HG03196 (cell line): ENCODE data around the gene CFAP100.
A peak's percentile ranks its signal among the peaks of the same experiment; 100 is the strongest.

Experiments used
- ATAC-seq: cut with Tn5 transposase; IDR thresholded peaks from one replicate; pipeline ENCODE4 v1.9.1; 2021; ENCODE audit not compliant: unreplicated experiment

CFAP100 gene

DNA sequence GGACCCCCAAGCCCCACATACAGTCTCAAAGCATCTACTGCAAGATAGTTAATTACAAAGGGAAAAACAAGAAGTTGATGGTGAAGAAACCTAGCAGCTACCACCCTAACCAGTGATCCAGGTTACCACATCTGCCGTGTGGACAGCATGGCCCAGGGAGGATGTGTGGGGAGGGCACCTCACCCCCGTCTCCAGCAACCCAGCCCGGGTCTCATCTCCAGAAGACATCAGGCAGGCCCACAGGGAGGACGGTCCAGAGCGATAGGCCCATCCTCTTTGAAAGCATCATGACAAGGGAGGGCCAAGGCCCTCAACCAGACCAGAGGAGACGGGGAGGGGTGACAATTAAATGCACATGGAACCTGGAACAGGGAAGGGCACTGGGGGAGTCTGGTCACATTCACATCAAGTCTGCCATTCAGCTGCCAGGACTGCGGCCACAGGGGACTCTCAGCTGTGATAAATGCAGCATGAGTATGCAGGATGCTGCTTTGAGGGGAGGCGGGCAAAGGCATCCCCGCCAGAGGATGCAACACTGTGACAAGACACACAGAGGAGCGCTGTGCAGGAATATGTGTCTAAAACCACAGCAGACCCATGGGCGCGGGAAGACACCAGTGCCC is 62.2 kb downstream of the CFAP100 start:
- no peak for ATAC-seq

DNA sequence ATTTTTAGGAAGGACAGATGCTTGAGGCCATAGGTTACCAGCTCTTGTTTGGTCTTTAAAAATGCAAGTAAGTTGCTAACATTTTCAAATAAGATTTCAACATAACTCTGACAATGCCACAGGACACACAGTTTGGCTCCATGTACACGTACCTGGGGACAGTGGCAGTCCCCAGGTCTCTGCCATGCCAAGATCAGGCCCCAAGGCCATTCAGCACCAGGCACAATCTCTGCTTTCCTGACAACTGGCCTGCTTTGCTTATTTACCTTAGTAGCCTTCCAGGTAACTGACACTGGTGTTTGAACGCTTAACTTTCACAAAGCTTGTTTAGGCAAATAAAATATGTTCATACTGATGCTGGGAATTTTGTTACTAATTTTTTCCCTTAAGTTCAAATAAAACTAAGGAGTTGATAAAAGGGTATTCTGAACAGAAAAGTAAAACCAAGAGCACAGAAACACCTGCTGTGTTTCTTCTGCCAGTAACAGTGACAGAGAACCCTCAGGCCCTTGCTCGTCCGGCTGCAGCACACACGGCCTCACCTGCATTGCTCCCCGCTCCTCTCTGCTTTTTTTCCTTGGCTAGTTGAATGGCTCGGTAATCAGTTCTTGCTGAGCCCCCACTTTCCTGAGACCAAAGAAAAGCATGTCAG is 64.5 kb downstream of the CFAP100 start:
- no peak for ATAC-seq

DNA sequence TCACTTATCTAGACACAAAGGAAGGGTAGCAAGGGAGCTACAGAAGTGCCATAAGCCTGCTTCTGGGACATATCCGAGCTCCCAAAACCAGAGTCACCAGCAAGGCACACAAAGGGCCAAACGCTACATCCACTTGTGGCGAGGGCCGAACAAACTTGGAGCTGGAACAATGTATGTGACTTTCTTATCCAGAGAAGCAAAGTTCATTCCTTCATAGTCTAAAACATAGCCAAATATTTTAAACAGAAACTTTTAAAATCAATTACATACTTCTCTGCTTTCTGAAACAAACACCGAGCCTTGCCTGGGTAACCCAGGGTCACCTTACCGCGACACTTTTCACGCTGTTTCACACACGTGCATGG is 65.0 kb downstream of the CFAP100 start:
- ATAC-seq: no peak

DNA sequence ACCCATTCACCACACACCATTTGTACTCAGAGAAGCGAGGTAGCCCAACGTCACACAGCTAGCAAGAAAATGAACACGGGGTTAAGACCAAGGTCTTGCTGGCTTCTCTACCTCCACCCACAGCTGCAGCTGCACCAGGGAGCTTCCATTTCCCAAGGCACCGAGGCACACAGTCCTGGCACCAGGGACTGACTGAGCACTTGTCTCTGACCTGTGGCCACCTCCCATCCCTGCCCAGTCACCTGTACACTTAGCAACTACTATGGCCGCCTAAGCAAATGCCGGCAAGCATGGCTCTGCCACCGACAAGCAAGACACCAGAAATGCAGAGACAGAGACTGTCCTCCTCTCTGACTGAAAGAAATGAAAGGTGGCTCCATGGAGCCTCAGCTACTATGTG is 65.7 kb downstream of the CFAP100 start:
- no peak for ATAC-seq

DNA sequence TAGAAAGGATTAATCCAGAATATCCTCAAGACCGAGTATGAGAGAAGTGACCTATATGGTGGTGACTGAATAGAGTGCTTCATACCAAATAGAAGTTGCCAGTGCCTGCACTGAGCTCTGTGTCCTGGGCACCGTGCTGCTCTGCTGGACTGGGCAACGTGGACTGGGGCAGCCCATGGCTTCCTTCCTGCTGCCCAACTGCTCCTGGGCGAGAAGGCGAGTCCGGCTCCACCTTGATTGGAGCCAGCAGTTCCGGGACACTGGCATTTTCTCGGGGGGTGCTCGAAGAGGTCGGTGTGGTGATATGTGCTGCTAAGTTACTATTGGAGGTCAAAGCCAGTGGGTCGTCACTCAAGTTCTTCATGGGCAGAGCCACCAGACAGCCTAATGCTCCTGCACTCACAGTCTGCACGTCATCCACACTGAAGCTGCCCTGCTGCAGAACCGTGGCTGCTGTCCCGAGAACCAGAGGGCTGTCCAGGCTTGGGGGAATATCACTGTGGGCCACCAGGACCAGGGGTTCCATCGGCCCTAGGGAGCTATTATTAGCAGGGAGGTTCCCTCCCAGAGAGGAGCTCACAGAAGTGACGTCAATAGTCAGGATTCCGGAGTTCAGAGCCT is 66.9 kb downstream of the CFAP100 start:
- no peak for ATAC-seq

DNA sequence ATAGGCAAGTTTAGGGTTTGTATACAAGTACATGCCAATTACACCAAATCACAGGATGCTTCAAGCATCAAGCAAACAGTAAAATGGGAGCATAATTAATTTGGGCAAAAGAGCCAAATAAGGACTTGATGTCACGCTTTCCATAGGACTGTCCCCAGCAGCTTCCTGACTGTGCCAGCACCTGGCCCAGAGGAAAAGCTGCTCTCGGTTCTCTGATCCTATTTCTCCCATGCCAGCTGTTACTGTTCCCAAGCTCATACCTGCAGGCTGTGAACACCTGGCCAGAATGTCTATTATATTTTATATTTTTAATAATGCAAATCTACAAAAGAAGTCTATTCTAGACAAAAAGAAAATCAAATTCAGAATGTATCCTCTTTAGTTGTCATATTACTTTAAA is 68.8 kb downstream of the CFAP100 start:
- no peak for ATAC-seq

DNA sequence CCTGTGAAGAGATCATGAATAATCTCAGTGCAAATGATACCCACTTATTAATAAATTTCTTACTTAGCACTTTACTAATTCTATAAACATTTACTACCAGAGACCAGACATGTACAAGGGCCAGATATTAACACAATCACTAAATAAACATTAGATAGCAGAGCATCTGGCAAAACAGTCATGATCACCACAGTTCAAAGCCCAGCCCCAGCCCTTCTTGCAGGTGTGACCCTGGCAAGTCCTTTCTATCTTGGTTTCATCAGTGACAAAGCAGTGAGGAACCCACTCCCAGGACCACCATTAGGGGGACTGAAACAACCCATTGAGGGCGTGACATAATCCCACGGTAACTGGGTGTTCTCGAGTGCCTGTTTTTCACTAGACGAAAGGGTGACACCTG is 69.4 kb downstream of the CFAP100 start:
- ATAC-seq: no peak

DNA sequence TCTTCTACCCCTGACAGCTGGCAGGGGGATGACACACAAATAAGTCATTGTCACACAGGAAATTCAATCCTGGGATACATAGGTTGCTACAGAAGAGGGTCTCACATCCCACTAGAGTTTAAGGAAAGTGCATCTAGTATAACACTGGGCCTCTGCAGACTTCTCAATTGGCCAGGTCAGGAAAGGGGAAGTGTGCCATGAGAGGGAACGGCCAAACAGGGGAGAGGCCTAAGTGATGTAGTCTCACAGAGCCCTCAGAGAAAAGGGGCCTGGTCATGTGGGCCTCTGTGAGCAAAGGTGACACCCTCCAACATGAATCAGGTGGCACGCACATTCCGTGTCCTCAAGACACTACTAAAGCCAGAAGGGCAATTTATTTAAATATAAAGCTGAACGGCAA is 69.8 kb downstream of the CFAP100 start:
- ATAC-seq: no peak

DNA sequence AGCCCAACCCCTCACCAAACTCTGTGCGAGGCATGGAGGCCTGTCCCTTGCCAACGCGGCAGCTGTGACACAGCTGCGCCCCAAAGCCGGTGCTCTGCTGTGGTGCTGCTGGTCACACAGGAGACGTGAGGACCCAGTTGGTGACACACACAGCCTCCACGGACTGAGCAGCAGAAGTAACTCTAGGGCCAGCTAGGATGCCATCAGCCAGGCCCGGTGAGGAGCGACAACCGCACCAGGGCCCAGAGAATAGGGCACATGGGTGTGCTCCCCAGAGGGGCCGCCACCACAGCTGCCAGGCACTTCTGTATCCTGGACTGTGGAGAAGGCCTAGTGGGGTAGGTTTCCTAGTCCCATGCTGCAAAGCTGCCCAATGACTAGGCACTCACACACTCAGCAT is 70.3 kb downstream of the CFAP100 start:
- no peak for ATAC-seq

DNA sequence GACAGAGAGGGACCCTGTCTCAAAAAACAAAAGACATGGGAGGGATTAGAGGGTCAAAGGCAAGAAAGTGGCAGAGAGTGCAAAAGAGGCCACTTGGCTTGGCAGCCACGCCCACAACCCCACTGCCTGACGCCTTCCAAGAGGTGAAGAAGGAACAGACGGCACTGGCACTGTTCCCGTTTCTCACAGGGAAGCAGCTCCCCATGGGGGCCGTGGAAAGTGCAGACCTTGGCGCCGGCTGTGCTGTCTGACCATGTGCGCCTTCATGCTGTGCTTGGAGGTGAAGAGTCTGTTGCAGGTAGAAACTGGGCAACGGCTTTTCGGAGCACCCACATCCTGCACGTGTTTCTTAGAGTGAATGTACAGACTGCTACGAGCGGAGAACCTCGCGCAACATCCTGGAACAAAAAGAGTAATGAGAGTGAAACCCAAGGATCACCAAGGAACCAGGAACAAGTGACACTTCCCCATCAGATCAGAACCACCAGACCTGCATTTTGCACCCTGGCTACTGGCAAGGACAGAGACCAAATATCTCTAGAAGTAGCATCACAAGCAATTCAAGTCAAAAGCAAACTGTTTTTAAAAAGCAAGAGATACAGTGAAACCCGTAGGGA is 71.3 kb downstream of the CFAP100 start:
- ATAC-seq: no peak

DNA sequence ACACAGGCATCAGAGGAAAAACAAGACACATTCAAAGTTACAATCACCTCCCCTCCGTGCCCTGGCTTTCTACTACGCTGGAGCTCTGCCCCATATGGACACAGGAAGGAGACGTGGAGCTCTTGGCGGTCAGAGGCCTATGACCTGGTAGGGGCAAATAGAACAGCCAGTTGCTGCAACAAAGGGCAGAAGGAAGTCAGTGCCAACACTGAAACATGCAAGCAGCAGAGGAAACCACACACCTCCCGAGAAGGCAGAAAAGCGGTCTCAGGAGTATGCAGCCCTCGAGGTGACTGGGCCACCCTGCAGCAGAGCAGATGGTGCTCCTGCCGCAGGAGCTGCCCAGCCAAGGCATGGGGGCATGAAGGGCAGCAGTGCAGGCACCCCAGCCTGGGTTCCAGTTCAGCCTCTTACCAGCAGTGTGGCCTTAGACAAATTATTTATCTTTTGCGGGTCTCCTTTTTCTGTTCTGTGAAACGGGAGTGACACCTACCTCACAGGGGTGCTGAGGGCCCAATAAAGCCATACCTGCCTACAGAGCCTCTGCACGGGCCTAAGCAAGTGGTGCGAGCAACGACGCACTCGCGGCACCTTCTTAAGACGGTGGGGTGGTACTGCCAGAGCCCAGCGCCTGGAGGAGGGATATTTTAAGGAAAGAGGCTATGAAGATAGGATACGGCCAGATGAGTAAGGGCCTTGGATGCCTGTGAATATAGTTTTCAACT is 72.3 kb downstream of the CFAP100 start:
- ATAC-seq: no peak

DNA sequence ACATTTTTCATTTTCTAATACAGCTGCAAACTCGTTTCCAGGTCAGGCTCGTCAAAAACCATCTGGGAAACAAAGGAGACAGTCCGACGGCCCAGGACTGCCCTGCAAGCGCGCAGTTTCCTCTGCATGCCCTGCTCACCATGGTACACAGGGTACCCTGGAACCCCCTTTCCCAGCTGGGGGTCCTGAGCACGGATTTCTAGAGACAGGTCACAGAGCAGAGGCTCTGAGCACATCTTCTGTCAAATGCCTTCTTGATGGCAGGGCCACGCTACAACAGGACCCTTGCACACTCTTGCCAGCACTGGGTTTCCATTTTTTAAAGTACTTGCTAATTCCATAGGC is 72.9 kb downstream of the CFAP100 start:
- no peak for ATAC-seq

DNA sequence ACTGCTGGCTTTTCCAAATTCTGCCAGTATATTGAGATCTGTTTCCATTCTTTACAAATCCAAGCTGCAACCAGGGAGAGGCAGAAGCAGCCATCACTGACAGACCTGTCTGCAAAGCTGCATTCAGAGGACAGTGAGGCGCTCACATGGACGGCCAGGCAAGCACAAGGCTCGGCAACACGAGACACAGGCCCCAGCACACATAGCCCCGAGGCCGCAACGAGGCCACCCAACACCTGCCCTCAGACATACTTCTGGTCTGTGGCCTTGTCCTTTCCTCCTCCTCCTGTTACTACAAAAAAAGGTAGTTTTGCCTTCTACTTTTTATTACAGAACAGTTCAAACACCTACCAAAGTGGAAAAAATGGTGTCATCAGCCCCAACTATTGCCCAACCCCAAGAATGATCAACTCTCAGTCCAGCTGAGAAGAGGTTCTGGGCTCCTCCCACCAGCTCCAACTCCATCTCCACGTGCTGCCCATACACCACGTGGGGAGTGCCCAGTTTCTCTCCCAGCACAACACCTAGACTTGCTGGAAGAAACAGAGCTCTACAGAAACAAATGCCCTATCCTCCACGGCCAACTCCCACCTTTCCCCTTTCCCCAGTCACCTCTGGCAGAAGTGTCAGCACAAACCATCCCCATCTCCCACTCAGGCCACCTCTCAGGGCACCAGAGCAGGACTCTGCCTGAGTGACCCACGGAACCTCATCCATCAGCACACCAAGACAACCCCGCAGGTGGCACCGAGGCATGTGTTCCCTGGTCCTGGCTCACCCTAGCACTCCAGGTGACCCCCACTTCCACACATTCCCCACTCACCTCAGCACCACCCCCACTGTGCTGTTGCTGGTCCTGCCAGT is 73.6 kb downstream of the CFAP100 start:
- no peak for ATAC-seq

DNA sequence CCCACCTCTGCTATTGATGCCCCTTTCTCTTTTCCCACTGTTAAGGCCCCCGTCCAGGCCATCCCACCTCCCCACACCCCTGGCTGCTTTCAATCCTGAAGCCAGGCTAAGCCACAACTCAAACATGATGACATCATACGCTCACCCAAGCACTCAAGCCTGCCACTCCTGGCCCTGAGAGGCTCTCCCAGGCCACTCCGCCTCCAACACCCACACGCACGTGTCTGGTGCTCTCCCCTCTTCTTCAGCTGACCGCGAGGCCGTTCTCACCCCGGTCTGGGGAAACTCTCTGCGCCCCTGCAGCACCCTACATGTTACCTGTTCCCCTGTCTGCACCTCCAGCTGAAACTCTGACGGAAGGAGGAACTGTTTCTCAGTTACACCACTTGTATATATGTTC is 74.8 kb downstream of the CFAP100 start:
- no peak for ATAC-seq

DNA sequence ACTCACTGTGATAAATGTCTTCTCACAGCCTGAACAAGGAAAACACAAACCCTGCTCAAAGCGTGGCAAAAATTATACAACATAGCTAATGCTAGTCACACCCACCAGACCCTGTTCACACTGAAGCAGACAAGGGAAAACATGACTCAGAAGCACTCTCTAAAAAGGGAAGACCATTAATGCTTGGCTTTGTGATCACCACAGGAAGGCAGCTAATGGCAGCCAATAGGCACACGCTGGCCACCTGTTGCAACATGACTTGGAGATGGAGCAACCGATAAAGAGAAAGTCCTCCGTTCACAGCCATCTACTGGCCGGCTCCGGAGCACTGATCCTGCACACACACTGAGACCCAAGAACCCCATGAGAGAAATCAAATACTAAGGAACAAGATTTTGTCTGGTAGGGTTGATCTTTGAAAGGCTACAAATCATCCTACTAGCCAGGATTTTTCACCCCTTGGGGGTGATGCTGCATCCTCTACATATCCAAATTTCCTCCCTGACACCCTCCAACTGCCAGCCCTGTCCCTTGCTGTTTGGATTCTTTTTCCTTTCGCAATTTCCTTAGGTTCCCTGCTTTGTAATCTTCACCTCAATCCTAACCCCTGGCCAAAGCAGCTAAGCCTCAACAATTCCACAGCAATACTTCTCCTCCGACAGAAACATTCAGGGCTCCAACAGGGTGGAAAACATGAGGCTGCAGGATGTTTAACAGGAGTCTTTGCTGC is 77.7 kb downstream of the CFAP100 start:
- ATAC-seq: no peak

DNA sequence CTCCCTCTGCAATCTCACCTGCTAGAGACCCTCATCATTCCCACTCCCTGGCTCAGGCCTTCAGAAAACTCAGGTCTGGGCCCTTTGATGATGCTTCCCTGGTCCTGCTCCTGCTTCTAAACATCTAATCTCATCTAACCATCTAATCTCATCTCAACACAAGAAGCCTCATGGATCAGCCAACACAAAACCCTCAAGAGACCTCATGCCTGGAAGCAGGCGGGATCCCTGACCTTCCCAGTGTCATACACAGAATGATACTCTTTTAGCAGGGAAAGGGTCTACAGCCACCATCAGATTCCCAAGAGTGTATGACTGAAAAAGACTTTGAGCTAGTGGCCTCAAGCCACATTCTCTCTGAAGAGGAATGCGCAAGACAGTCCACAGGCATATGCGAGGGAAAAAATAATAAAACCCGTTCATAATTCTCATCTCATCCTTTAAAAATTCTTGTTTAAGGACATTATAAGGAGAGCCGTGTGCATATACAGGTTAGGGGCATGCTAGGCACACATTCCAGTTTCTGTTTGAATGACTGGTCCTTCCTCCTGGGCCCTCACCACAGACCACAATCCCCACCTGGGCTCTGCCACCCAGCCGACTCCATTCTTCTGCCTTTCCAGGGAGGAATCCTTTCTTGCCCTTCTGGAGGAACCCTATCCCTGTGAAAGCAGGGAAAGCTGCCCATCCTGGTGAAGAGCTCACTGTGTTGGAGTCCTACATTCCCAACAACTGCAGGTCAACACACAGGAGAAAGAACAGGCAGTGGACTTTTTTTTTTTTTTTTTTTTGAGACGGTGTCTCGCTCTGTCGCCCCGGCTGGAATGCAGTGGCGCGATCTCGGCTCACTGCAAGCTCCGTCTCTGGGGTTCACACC is 78.8 kb downstream of the CFAP100 start:
- no peak for ATAC-seq

DNA sequence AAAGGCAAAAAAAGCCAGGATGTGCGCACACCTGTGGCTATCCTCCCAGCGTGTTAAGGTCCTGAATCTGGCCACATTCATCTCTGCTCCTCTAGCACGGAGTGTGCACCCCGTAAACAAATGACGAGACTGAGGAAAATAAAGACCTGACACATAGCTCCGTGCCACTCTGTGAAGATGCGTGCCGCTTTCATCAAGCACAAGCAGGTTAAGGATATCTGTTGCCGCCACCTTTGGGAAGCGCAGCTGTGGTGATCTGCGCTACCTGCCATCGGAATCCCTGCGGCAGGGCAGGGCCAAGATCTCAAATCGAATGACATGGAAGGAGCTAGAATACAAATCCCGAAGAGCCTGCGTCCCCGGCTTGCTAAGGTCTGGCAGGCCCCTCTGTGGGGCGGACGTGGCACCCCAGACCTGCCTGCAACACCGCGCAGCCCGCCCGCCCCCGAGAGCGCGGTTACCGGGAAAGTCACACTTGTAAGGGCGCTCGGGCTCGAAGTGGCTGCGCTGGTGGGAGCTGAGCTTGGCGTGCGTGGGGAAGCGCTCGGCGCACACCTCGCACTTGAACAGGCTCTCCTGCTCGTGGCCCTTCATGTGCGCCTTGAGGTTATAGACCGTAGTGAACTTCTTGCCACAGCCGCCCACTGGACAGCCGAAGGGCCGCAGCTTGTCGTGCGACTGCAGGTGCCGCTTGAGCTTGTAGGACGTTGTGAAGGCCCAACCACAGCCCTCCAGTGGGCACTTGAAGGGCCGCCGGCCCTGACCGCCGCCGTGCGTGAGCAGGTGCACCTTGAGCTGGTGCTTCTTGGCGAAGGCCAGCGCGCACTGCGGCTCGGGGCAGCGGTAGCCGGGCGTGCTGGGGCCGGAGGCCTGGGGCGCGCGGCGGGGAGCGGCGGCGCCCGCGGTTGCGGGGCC is 80.0 kb downstream of the CFAP100 start:
- peak; percentile 19 for ATAC-seq
